Coronary artery (tissue), 2 donors: Measurements from ENCODE around the gene MCRIP2.

Source experiments
- DNase-seq: peaks from one replicate; pipeline ENCODE4 v3.0.0-alpha.2; 2017; ENCODE audit warnings: low spot score
- H3K27ac ChIP-seq, 2 donors: fragments of 200-600 bp; sonication (generic); one replicate each; pipeline ENCODE4 v1.5.1; 2016 to 2019
- H3K4me3 ChIP-seq: fragments of 200-600 bp; sonication (generic); 2 replicates; pipeline ENCODE4 v1.5.1; 2016; ENCODE audit warnings: mild to moderate bottlenecking, moderate library complexity
- TF ChIP-seq, protein P1 (sequence below): fragments of 200-600 bp; sonication (generic); IDR thresholded peaks from one replicate; pipeline ENCODE4 v1.5.1; 2019; ENCODE audit warnings: antibody characterized with exemption

Gene MCRIP2

GRCh38 chr16:667113-667779 lies 25.6 kb downstream of the MCRIP2 start:
- Histone ChIP-seq H3K4me3 (peak overlapping the region; percentile 96), H3K27ac (peak overlapping the region; percentile 77 to 96)
- TF ChIP-seq, protein P1, sequence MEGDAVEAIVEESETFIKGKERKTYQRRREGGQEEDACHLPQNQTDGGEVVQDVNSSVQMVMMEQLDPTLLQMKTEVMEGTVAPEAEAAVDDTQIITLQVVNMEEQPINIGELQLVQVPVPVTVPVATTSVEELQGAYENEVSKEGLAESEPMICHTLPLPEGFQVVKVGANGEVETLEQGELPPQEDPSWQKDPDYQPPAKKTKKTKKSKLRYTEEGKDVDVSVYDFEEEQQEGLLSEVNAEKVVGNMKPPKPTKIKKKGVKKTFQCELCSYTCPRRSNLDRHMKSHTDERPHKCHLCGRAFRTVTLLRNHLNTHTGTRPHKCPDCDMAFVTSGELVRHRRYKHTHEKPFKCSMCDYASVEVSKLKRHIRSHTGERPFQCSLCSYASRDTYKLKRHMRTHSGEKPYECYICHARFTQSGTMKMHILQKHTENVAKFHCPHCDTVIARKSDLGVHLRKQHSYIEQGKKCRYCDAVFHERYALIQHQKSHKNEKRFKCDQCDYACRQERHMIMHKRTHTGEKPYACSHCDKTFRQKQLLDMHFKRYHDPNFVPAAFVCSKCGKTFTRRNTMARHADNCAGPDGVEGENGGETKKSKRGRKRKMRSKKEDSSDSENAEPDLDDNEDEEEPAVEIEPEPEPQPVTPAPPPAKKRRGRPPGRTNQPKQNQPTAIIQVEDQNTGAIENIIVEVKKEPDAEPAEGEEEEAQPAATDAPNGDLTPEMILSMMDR = no peak
- no peak for DNase-seq

DNA sequence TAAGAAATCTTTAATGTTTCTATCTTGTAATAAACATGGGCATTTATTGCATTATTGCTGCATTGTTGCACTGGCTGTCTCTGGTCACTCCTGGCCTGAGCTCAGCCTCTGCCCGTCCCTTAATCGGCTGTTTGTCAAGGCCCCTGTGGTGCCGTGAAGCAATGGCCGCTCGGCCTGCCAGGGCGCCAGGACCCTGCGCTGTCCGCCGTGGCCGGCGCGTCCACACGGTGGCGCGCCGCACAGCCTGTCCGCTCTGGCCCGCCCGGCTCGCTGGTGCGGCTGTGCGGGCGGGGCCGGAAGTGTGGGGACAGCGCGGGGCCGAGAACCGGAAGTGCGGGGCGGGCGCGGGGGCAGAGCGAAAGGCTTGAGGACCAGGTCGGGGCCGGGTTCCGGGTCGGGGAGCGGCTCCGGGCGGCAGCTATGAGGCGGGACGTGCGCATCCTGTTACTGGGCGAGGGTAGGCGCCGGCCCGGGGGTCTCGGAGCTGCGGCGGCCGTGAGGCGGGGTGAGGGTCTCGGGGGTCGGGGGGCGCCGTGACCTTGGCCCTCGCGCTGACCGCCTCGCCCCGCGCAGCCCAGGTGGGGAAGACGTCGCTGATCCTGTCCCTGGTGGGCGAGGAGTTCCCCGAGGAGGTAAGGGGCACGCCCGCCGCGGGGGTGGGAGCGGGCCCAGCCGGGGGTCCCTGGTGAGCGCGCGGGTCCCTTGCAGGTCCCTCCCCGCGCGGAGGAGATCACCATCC lies 26.3 kb downstream of the MCRIP2 start, which contains the start of gene RHOT2:
RHOT2 (plus strand) TSS at position 353 of the 739 bp plus-strand sequence; CDS start at position 421, 68 bp downstream.
- H3K4me3 ChIP-seq = peak within 1 kb of the TSS; percentile 96
- H3K27ac ChIP-seq = peak within 1 kb of the TSS; percentile 77 to 96
- TF ChIP-seq, protein P1 = peak; percentile 90
- DNase-seq = peak; percentile 94

- peak overlapping the region; percentile 77 to 96 for H3K27ac ChIP-seq
- H3K4me3 ChIP-seq = peak overlapping the region; percentile 96
- no peak for DNase-seq
- TF ChIP-seq, protein P1 = no peak
Observed at GRCh38 chr16:668519-669171, 27.0 kb downstream of the MCRIP2 start.

GRCh38 chr16:669666-670065 lies 28.0 kb downstream of the MCRIP2 start:
- DNase-seq = no peak
- H3K4me3 ChIP-seq = no peak overlapping the region
- TF ChIP-seq, protein P1 = no peak
- no peak overlapping the region for H3K27ac ChIP-seq

GRCh38 chr16:670485-671352 lies 29.1 kb downstream of the MCRIP2 start:
- no peak overlapping the region for H3K4me3 ChIP-seq
- H3K27ac ChIP-seq = no peak overlapping the region
- no peak for DNase-seq
- TF ChIP-seq, protein P1 = no peak

DNA sequence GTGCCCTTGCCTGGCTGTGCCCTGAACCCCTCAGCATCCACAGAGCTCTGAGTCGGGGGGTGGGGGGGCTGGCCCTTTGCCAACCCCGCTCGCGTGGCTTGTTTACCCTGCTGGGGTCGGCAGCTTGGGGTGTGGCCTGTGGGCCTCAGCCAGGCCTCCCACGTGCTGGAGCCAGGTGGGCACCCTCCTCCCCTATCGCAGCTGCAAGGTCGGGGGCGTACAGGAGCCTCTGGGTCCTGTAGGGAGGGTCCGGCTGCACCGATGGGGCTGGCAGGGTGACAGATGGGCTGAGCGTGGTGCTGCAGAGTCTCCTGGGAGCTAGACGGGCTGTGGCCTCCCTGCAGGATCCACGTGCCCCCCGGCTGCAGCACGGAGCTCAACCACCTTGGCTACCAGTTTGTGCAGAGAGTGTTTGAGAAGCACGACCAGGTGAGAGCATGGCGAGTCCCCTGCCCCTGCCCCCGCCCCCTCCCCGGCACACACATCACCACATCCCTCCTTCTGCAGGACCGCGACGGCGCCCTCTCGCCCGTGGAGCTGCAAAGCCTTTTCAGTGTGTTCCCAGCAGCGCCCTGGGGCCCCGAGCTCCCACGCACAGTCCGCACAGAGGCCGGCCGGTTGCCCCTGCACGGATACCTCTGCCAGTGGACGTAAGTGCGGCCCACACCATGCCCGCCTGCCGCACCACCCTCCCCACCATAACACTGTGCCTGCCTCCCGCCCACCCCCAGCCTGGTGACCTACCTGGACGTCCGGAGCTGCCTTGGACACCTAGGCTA lies 29.9 kb downstream of the MCRIP2 start:
- TF ChIP-seq, protein P1 = no peak

More for the DNA sequence above, 29.9 kb downstream of the MCRIP2 start:
- DNase-seq = no peak
- H3K4me3 ChIP-seq = no peak overlapping the region
- no peak overlapping the region for H3K27ac ChIP-seq
